GM12873 (cell line): ENCODE results near the gene NUP98.

Source experiments
- CTCF ChIP-seq: IDR thresholded peaks from 2 replicates; pipeline ENCODE4 v1.5.1; 2012; ENCODE audit warnings: low read depth, mild to moderate bottlenecking, moderate library complexity, low read length, control low read depth; ENCODE audit not compliant: insufficient read depth; ENCODE audit errors: missing control alignments

NUP98 gene

GRCh38 chr11:3795131-3796001 is 2.0 kb downstream of the NUP98 start:
- TF ChIP-seq CTCF, result no peak

GRCh38 chr11:3786781-3787428 is 10.4 kb downstream of the NUP98 start:
- TF ChIP-seq CTCF, result no peak

GRCh38 chr11:3783611-3784010 is 13.7 kb downstream of the NUP98 start:
- no peak for TF ChIP-seq CTCF

- no peak for TF ChIP-seq CTCF
Measured at GRCh38 chr11:3782963-3783362, 14.4 kb downstream of the NUP98 start.

- TF ChIP-seq CTCF, result no peak
Measured at GRCh38 chr11:3781423-3781822, 15.9 kb downstream of the NUP98 start.

GRCh38 chr11:3775736-3776406 is 21.5 kb downstream of the NUP98 start:
- no peak for TF ChIP-seq CTCF

- no peak for TF ChIP-seq CTCF
Measured at GRCh38 chr11:3773180-3773579, 24.2 kb downstream of the NUP98 start.
